ENCODE results near the gene ETV6.

DNA sequence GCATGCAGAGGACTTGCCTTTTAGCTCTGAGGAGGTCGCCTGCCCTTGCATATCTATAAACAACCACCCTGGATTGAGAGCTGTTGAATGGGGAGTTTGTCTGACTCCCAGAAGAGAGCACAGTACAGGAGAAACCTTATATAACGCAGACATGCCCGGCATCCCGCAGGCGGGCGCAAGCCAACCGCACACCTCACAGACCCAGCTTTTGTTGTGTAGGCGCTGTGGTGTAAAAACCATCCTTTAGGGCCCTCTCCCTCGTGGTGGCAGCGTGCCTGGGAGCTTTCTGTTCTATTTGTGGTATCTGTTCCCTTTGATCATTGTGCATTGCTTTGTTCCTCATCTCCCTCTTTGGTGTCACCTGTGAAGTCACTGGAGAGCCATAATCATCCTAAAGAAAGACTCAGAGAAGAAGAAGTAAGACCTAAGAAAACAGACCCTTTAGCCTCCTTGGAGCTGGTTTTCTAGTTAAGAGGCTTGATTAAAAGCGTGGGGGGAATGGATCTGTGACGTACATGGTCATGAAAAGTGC, 77.7 kb downstream of the ETV6 start:
- no peak for TF ChIP-seq POLR2A (IDR thresholded peaks at IDR 0.05; ENCODE audit: low read length)
- no peak for TF ChIP-seq GATA1 (IDR thresholded peaks at IDR 0.05; ENCODE audit: low read depth, low read length)

All from erythroblast (primary cell).